ENCODE results near the gene TRAT1. TPM values are rescaled to one million over a fixed set of nuclear protein-coding genes. Genes with fewer than 3 reads are reported as not detected.
"Not testable (repeated sequence)": the region's sequence is repeated elsewhere in the genome, so short reads cannot be mapped to it uniquely, and the experiment has no call there.

Gene TRAT1
- total RNA-seq, 1 donor from 2014 or later: 0.51 TPM

DNA sequence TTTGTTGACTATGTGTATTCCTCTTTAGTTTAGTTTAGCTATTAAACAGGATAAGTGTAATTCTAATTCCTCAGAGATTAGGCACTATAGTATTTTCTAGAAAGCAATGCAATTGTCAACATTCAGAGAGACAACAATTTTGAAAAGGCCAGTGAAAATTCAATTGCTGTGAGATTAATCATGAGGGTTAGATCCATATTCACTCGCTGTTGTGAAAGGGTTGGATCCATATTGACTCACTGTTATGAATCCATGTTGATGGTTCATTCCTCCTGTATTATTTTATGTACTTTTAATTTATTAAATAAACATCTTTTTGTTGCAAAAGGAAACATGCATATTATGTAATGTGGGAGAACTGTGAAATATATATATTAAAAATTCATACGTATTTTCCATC lies 641 bp downstream of the TRAT1 start:
- no peak overlapping the region for H3K27ac Mint-ChIP-seq (ENCODE audit: unreplicated experiment)
- DNase-seq (ENCODE audit: low spot score): no peak
- no peaks in the 10 kb centered on the region for H3K9me3 Mint-ChIP-seq (ENCODE audit: unreplicated experiment)
- H3K27me3 Mint-ChIP-seq (ENCODE audit: unreplicated experiment): no peaks in the 10 kb centered on the region
- H3K4me3 Mint-ChIP-seq (ENCODE audit: unreplicated experiment): no peak overlapping the region
- no peaks in the 10 kb centered on the region for H3K36me3 Mint-ChIP-seq (ENCODE audit: low read depth, unreplicated experiment)
- TF ChIP-seq, protein P1, sequence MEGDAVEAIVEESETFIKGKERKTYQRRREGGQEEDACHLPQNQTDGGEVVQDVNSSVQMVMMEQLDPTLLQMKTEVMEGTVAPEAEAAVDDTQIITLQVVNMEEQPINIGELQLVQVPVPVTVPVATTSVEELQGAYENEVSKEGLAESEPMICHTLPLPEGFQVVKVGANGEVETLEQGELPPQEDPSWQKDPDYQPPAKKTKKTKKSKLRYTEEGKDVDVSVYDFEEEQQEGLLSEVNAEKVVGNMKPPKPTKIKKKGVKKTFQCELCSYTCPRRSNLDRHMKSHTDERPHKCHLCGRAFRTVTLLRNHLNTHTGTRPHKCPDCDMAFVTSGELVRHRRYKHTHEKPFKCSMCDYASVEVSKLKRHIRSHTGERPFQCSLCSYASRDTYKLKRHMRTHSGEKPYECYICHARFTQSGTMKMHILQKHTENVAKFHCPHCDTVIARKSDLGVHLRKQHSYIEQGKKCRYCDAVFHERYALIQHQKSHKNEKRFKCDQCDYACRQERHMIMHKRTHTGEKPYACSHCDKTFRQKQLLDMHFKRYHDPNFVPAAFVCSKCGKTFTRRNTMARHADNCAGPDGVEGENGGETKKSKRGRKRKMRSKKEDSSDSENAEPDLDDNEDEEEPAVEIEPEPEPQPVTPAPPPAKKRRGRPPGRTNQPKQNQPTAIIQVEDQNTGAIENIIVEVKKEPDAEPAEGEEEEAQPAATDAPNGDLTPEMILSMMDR (IDR thresholded peaks at IDR 0.05; ENCODE audit: unreplicated experiment): no peak
- peaks cover 13% of the 10 kb centered on the region for H3K4me1 Mint-ChIP-seq (ENCODE audit: unreplicated experiment)

DNA sequence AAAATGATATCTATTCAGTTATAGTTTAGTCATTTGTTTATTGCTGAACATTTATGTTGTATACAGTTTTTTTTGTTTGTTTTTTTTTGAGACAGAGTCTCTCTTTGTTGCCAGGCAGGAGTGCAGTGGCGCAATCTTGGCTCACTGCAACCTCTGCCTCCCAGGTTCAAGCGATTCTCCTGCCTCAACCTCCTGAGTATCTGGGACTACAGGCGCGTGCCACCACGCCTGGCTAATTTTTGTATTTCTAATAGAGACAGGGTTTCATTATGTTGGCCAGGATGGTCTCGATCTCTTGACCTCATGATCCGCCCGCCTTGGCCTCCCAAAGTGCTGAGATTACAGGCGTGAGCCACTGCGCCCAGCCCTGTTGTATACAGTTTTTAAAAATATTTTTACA lies 1.2 kb downstream of the TRAT1 start:
- not testable (repeated sequence) for H3K27me3 Mint-ChIP-seq (ENCODE audit: unreplicated experiment); H3K4me3 Mint-ChIP-seq (ENCODE audit: unreplicated experiment); H3K36me3 Mint-ChIP-seq (ENCODE audit: low read depth, unreplicated experiment); H3K9me3 Mint-ChIP-seq (ENCODE audit: unreplicated experiment); H3K27ac Mint-ChIP-seq (ENCODE audit: unreplicated experiment); DNase-seq (ENCODE audit: low spot score)
- H3K4me1 Mint-ChIP-seq (ENCODE audit: unreplicated experiment): peaks cover 11% of the 10 kb centered on the region

DNA sequence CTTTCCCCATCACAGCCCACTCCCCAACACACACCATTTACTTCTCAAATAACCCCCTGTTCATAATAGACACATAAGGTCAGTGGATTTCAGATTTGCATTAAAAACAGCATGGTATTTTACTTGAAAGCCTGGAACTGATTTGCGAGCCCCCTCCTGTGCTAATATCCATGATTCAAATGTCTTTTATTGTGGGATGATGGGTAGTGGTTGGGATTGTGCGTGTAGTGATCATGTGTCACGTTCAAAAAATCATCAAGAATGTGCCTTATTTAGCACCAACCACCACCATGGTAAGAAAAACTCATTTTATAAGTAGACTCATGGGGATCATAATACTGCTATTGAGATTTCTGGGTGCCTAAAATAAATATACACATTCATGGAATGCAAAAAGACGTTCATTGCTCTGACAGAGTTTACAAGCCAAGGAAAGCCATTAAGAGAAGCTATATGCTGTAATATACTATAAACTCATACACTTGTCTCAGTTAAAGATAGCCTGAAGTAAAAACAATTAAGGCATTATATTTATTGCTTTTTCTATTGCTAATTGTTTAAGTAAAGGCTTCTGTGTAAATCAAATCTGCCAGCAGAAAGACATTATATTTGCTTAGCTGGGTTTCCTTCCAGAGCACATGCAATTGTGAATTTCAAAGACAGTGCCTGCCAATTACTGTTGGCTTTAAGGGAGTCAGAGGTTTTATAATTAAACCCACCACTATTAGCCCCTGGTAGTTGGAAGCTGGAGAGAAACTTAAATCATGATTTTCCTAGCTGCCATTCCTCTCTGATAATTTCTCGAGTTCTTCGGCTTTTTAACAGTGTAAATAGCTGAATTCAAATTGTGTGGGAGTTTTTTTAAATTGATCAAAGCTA lies 4.0 kb downstream of the TRAT1 start:
- no peak for DNase-seq (ENCODE audit: low spot score)
- Mint-ChIP-seq H3K27me3 (ENCODE audit: unreplicated experiment) (no peaks in the 10 kb centered on the region), H3K27ac (ENCODE audit: unreplicated experiment) (no peak overlapping the region), H3K36me3 (ENCODE audit: low read depth, unreplicated experiment) (no peaks in the 10 kb centered on the region), H3K4me1 (ENCODE audit: unreplicated experiment) (peaks cover 5% of the 10 kb centered on the region), H3K9me3 (ENCODE audit: unreplicated experiment) (no peaks in the 10 kb centered on the region), H3K4me3 (ENCODE audit: unreplicated experiment) (no peak overlapping the region)
- TF ChIP-seq, protein P1 (IDR thresholded peaks at IDR 0.05; ENCODE audit: unreplicated experiment): no peak

DNA sequence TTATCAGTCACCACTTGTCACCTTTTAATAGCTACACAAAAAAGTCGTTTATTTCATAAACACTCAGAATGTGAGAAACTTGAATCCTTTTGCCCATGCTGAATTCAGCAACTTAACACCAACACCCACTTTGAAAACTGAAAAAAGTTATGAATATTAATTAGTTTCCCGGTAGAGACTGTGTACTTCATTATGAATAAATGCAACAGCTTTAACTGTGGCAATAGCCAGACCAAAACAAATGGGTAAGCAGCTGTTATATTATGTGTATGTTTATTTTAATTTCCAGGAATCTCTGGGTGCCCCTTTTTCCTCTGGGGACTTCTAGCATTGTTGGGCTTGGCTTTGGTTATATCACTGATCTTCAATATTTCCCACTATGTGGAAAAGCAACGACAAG lies 7.8 kb downstream of the TRAT1 start:
- Mint-ChIP-seq H3K36me3 (ENCODE audit: low read depth, unreplicated experiment) (no peaks in the 10 kb centered on the region), H3K4me1 (ENCODE audit: unreplicated experiment) (no peaks in the 10 kb centered on the region), H3K27ac (ENCODE audit: unreplicated experiment) (no peak overlapping the region), H3K4me3 (ENCODE audit: unreplicated experiment) (no peak overlapping the region), H3K9me3 (ENCODE audit: unreplicated experiment) (no peaks in the 10 kb centered on the region), H3K27me3 (ENCODE audit: unreplicated experiment) (no peaks in the 10 kb centered on the region)
- TF ChIP-seq, protein P1 (IDR thresholded peaks at IDR 0.05; ENCODE audit: unreplicated experiment): no peak
- no peak for DNase-seq (ENCODE audit: low spot score)

DNA sequence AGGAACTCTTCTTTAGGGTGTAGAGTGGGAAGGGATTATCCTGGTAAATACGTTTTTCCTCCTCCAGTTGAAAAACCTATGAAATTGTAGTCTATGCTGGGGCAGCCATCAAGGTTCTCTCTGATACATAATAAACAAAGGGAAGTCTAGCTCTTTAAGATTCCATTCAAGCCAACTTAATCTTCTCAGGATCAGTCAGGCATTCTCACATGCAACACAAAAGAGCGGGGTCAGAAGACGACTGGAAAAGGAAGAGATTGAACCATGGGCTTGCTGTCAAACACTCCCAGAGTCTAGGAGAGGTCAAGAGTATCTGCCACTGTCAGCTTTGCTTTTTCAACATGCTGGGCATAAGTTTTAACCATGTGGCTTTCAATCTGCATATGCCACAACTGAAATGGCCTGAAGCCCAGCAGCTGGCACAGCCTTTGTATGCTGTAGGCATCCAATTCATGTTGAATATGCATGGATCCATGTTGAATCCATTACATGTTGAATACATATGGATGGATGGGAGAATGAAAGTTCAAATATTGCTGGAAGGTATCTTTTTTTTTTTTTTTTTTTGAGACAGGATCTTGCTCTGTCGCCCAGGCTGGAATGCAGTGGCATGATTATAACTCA lies 8.5 kb downstream of the TRAT1 start:
- no peaks in the 10 kb centered on the region for H3K27me3 Mint-ChIP-seq (ENCODE audit: unreplicated experiment)
- no peak overlapping the region for H3K27ac Mint-ChIP-seq (ENCODE audit: unreplicated experiment)
- H3K36me3 Mint-ChIP-seq (ENCODE audit: low read depth, unreplicated experiment): no peaks in the 10 kb centered on the region
- H3K4me3 Mint-ChIP-seq (ENCODE audit: unreplicated experiment): no peak overlapping the region
- no peaks in the 10 kb centered on the region for H3K4me1 Mint-ChIP-seq (ENCODE audit: unreplicated experiment)
- H3K9me3 Mint-ChIP-seq (ENCODE audit: unreplicated experiment): no peaks in the 10 kb centered on the region
- no peak for DNase-seq (ENCODE audit: low spot score)
- TF ChIP-seq, protein P1 (IDR thresholded peaks at IDR 0.05; ENCODE audit: unreplicated experiment): no peak

Measured in endothelial cell (in vitro differentiated cells).